Upper lobe of left lung (tissue), 4 donors: ENCODE data around the gene TCF12.

Experiments
- CTCF ChIP-seq, 6 experiments: fragments of 450-650 bp in 4 of 6; fragments of 200-600 bp in 2 of 6; sonication (generic) in 2 of 6; IDR thresholded peaks; one replicate each; pipeline ENCODE4 v1.5.1; 2016 to 2019; ENCODE audit warnings: antibody characterized with exemption in 6 of 6
- EP300 ChIP-seq, 4 donors: sonication (generic); formaldehyde crosslinking; IDR thresholded peaks; one replicate each; pipeline ENCODE4 v1.5.1; 2017; ENCODE audit warnings: antibody characterized with exemption in 4 of 4, control low read depth in 2 of 4
- POLR2A ChIP-seq, 4 donors: fragments of 450-650 bp; IDR thresholded peaks; one replicate each; pipeline ENCODE4 v1.5.1; 2016 to 2017; ENCODE audit warnings: antibody characterized with exemption in 4 of 4, mild to moderate bottlenecking in 2 of 4
- POLR2AphosphoS5 ChIP-seq, 2 donors: sonication (generic); formaldehyde crosslinking; IDR thresholded peaks; one replicate each; pipeline ENCODE4 v1.5.1; 2017; ENCODE audit warnings: antibody characterized with exemption in 2 of 2

GRCh38 chr15:57165992-57166391, 247.5 kb downstream of the TCF12 start:
- TF ChIP-seq POLR2AphosphoS5 (IDR thresholded peaks at IDR 0.05): no peak
- no peak for TF ChIP-seq POLR2A (IDR thresholded peaks at IDR 0.05)
- TF ChIP-seq CTCF (IDR thresholded peaks at IDR 0.05): no peak
- TF ChIP-seq EP300 (IDR thresholded peaks at IDR 0.05): no peak
